Kidney epithelial cell (primary cell): Measurements from ENCODE around the gene KIAA1671. TPM values are rescaled to one million over a fixed set of nuclear protein-coding genes. Genes with fewer than 3 reads are reported as not detected.

Source experiments
- DNase-seq: peaks from one replicate; pipeline ENCODE4 v3.0.0-alpha.2; 2010; ENCODE audit warnings: low read depth
- H3K27me3 ChIP-seq: 2 replicates; pipeline ENCODE4 v1.6.0; 2011; ENCODE audit warnings: low read length; ENCODE audit not compliant: control insufficient read depth, insufficient read depth
- H3K36me3 ChIP-seq: 2 replicates; pipeline ENCODE4 v1.5.1; 2011; ENCODE audit warnings: low read length; ENCODE audit not compliant: control insufficient read depth, insufficient read depth
- H3K4me3 ChIP-seq: 2 replicates; pipeline ENCODE4 v1.5.1; 2011; ENCODE audit warnings: low read depth, mild to moderate bottlenecking, control low read depth, low read length
- total RNA-seq: library from RNA; depleted of rRNA; stranded (reverse); fragments of >200 nt; gene quantifications from 2 replicates; pipeline ENCODE4 v1.2.3, GENCODE V29; 2015
- TF ChIP-seq, protein P1 (sequence below): IDR thresholded peaks from 2 replicates; pipeline ENCODE4 v1.5.1; 2011; ENCODE audit warnings: mild to moderate bottlenecking, moderate library complexity, low read length, control low read depth, inconsistent platforms; ENCODE audit not compliant: insufficient read depth, poor library complexity, severe bottlenecking

Gene KIAA1671
- total RNA-seq, 1 donor from 2014 or later: 32.3 TPM

DNA sequence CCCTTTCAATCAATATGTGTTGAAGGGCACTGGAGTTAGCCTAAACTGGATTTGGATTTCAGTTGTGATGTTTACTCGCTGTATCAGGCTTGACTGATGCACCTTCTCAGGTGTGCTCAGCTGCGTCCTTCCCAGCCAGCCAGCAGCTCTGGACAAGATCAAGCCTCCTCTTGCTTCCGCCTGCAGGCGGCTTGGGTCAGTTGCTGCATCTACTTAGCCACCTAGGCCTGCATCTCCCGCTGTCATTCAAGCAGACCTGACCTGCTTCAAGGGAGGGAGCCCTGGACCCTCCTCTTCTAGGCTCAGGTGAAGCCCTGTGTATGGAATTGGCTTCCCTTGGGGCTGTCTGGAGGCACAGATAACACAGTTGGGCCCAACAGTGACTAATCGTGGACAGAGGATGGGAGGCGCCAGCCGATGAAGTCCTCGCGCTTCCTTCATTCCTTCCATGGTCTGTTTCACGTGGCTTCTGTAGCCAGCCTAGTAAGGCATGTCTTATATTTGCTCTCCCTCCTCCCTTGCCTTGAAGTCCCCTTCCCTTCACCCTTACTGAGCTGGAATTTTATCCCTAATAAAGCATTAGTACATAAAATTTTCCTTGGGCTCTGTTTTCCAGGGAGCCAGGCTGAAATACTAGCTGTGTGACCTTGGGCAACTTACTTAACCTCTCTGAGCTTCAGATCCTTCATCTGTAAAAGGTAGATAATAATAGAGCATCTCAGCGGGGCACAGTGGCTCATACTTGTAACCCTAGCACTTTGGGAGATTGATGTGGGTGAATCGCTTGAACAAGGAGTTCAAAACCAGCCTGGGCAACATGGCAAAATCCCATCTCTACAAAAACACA lies 3.9 kb upstream of the KIAA1671 start:
- Histone ChIP-seq H3K27me3 (peaks cover 5% of the 10 kb centered on the region), H3K4me3 (no peak overlapping the region), H3K36me3 (no peaks in the 10 kb centered on the region)
- TF ChIP-seq, protein P1, sequence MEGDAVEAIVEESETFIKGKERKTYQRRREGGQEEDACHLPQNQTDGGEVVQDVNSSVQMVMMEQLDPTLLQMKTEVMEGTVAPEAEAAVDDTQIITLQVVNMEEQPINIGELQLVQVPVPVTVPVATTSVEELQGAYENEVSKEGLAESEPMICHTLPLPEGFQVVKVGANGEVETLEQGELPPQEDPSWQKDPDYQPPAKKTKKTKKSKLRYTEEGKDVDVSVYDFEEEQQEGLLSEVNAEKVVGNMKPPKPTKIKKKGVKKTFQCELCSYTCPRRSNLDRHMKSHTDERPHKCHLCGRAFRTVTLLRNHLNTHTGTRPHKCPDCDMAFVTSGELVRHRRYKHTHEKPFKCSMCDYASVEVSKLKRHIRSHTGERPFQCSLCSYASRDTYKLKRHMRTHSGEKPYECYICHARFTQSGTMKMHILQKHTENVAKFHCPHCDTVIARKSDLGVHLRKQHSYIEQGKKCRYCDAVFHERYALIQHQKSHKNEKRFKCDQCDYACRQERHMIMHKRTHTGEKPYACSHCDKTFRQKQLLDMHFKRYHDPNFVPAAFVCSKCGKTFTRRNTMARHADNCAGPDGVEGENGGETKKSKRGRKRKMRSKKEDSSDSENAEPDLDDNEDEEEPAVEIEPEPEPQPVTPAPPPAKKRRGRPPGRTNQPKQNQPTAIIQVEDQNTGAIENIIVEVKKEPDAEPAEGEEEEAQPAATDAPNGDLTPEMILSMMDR: no peak
- DNase-seq: no peak

DNA sequence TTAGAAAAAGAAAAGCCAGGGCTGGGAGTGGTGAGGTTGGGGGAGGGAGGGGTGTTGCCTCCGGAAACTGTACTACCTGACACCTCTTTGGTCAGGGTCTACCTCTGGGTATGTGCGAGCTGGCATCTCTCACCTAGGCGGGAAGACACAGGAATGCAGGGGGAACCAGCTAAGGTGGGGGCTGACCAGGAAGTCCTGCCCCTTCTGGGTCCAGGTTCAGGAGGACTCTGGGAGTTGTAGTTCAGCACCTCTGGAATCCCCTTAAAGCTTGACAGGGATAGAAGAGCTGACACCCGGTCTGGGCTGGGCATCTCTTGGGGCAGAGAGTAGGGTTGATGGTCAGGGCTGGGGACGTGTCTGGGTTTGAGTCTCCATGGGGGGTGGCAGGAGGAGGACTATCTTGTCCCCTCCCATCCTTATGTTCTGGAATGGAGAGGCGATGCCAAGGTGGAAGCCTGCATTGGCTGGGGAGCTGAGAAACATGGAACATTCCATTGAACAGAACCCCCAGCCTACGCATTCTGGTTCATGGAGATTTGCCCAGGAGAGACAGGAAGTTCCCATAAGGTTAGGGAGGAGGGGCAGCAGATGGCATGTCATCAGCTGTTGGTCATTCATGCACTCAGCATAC lies 2.1 kb upstream of the KIAA1671 start:
- DNase-seq: no peak
- TF ChIP-seq, protein P1: no peak
- H3K4me3 ChIP-seq: no peak overlapping the region
- no peaks in the 10 kb centered on the region for H3K36me3 ChIP-seq
- peaks cover 5% of the 10 kb centered on the region for H3K27me3 ChIP-seq

DNA sequence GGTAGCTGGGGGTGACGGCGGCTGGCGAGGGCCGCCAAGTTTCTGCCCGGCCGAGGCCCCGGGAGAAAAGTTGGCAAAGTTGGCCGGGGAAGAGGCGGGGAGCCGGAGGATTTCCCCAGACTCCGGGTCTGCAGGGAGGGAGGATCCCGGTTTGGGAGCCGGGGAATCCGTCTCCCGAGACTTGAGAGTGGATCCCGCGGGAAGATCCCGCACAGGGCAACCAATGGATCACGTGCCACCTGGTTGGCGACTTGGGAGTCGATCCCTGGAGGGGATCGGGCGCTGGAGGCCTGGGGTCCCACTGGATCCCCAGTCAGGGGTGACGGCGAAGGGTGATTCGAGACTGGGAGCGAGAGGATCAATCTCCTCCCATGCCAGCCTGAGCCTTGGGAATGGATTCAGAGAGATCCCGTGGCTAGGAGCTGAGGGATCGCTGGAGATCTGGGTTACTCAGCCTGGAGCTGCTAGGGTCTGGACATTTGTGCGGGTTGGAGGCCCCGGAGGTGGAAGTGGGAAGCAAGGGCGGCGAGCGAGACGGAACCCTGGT lies 394 bp downstream of the KIAA1671 start:
- DNase-seq: no peak
- no peaks in the 10 kb centered on the region for H3K36me3 ChIP-seq
- TF ChIP-seq, protein P1: no peak
- peaks cover 2% of the 10 kb centered on the region for H3K27me3 ChIP-seq
- peak overlapping the region; percentile 77 for H3K4me3 ChIP-seq

GRCh38 chr22:24953384-24954113 lies 1.0 kb downstream of the KIAA1671 start:
- TF ChIP-seq, protein P1: no peak
- H3K4me3 ChIP-seq: peak overlapping the region; percentile 77
- H3K27me3 ChIP-seq: peaks cover 2% of the 10 kb centered on the region
- no peak for DNase-seq
- no peaks in the 10 kb centered on the region for H3K36me3 ChIP-seq

GRCh38 chr22:24954114-24954463 lies 1.6 kb downstream of the KIAA1671 start:
- Histone ChIP-seq H3K27me3 (peaks cover 2% of the 10 kb centered on the region), H3K4me3 (peak overlapping the region; percentile 77), H3K36me3 (no peaks in the 10 kb centered on the region)
- DNase-seq: no peak
- TF ChIP-seq, protein P1: no peak
